A549 (cell line): Measurements from ENCODE around the gene REPS1. TPM values are rescaled to one million over a fixed set of nuclear protein-coding genes. Genes with fewer than 3 reads are reported as not detected.

Source experiments
- ATAC-seq, 2 experiments: fragments of 200-7000 bp in 1 of 2; fragments of >200 bp in 1 of 2; cut with Nextera tagmentation in 1 of 2; cut with Tn5 transposase in 1 of 2; 3 replicates each; pipeline versions ENCODE4 v1.8.0 to v1.9.1; 2018 to 2020; ENCODE audit warnings: mild to moderate bottlenecking in 1 of 2, moderate library complexity in 1 of 2
- CTCF ChIA-PET: fragments of 300-600 bp; sonication (Branson Sonifier 250); formaldehyde crosslinking; extraction: SDS; loops from one replicate; lab custom pipeline; 2021; ENCODE audit warnings: antibody characterized with exemption, inconsistent platforms; lab: Yijun Ruan, JAX
- POLR2A ChIA-PET: fragments of 350-600 bp; formaldehyde crosslinking; extraction: SDS; loops from one replicate; lab custom pipeline; 2021; ENCODE audit warnings: antibody characterized with exemption, inconsistent platforms; lab: Yijun Ruan, JAX
- DNase-seq, 2 experiments: peaks; one replicate each; pipeline versions ENCODE4 v3.0.0 to v3.0.0-alpha.2; 2011 to 2016; ENCODE audit warnings: low read depth in 1 of 2, low spot score in 1 of 2
- FAIRE-seq: peaks from 2 replicates; lab custom pipeline; 2011; peaks lifted over from hg19 to GRCh38; lab: Jason Lieb, UNC
- H3K27ac ChIP-seq, 2 experiments: fragments of >200 bp; sonication (Bioruptor Twin); formaldehyde crosslinking; 3 replicates each; pipeline ENCODE4 v1.5.1; 2016 to 2017
- H3K4me1 ChIP-seq: fragments of >200 bp; sonication (Bioruptor Twin); formaldehyde crosslinking; 3 replicates; pipeline ENCODE4 v1.6.1; 2016
- H3K4me2 ChIP-seq: fragments of >200 bp; sonication (Bioruptor Twin); formaldehyde crosslinking; 3 replicates; pipeline ENCODE4 v1.6.1; 2016
- H3K4me3 ChIP-seq: fragments of >200 bp; sonication (Bioruptor Twin); formaldehyde crosslinking; 3 replicates; pipeline ENCODE4 v1.5.1; 2016
- H3K9me3 ChIP-seq: fragments of >200 bp; sonication (Bioruptor Twin); formaldehyde crosslinking; 3 replicates; pipeline ENCODE4 v1.6.1; 2016
- CBX2 ChIP-seq: fragments of 200-600 bp; sonication (generic); IDR thresholded peaks from 2 replicates; pipeline ENCODE4 v1.6.1; 2016; ENCODE audit warnings: low read depth, mild to moderate bottlenecking, borderline replicate concordance
- CEBPB ChIP-seq, 2 experiments: fragments of >200 bp in 1 of 2; sonication (Bioruptor Twin) in 1 of 2; formaldehyde crosslinking in 1 of 2; IDR thresholded peaks; 2 replicates each; pipeline ENCODE4 v1.6.1; 2012 to 2016
- CHD2 ChIP-seq: fragments of 150-350 bp; IDR thresholded peaks from 2 replicates; pipeline ENCODE4 v1.6.1; 2014; ENCODE audit warnings: low read length; ENCODE audit not compliant: partially characterized antibody
- CTCF ChIP-seq: fragments of >200 bp; sonication (Bioruptor Twin); formaldehyde crosslinking; IDR thresholded peaks from 3 replicates; pipeline ENCODE4 v1.5.1; 2016
- E2F6 ChIP-seq: IDR thresholded peaks from 2 replicates; pipeline ENCODE4 v1.6.1; 2012; ENCODE audit warnings: low read depth, borderline replicate concordance
- EHF ChIP-seq: fragments of 250-450 bp; sonication (Bioruptor Pico); IDR thresholded peaks from 2 replicates; pipeline ENCODE4 v1.5.0; 2020; ENCODE audit warnings: mild to moderate bottlenecking
- EHMT2 ChIP-seq: fragments of 200-600 bp; sonication (generic); IDR thresholded peaks from 2 replicates; pipeline ENCODE4 v1.6.1; 2016; ENCODE audit warnings: antibody characterized with exemption, low read depth, mild to moderate bottlenecking, moderate library complexity
- ESRRA ChIP-seq: fragments of 150-350 bp; IDR thresholded peaks from 2 replicates; pipeline ENCODE4 v1.6.1; 2014; ENCODE audit warnings: mild to moderate bottlenecking, low read length, borderline replicate concordance
- HES2 ChIP-seq: fragments of >200 bp; sonication (Bioruptor Twin); formaldehyde crosslinking; IDR thresholded peaks from 2 replicates; pipeline ENCODE4 v1.6.1; 2016
- HMGXB4 ChIP-seq: fragments of 250-450 bp; sonication (Bioruptor Pico); IDR thresholded peaks from 2 replicates; pipeline ENCODE4 v1.5.0; 2021; ENCODE audit warnings: mild to moderate bottlenecking, moderate library complexity, borderline replicate concordance
- HOXB5 ChIP-seq: fragments of 250-450 bp; sonication (Bioruptor Pico); IDR thresholded peaks from 2 replicates; pipeline ENCODE4 v1.5.0; 2020; ENCODE audit warnings: mild to moderate bottlenecking, moderate library complexity
- MAX ChIP-seq: IDR thresholded peaks from 2 replicates; pipeline ENCODE4 v1.6.1; 2012
- MAZ ChIP-seq: fragments of 150-350 bp; IDR thresholded peaks from 2 replicates; pipeline ENCODE4 v1.6.1; 2014; ENCODE audit warnings: antibody characterized with exemption, low read depth, low read length, borderline replicate concordance
- NFE2L2 ChIP-seq: fragments of 150-350 bp; conservative IDR thresholded peaks from 2 replicates; pipeline ENCODE4 v1.6.1; 2014; ENCODE audit warnings: low read length
- PHF8 ChIP-seq: fragments of 200-600 bp; sonication (generic); IDR thresholded peaks from 2 replicates; pipeline ENCODE4 v1.6.1; 2016; ENCODE audit warnings: low read depth, mild to moderate bottlenecking, antibody characterized with exemption, moderate library complexity, borderline replicate concordance
- POLR2AphosphoS2 ChIP-seq: conservative IDR thresholded peaks from 2 replicates; pipeline ENCODE4 v1.6.1; 2012; ENCODE audit warnings: low read length, improper control_type of control experiment, inconsistent platforms
- RAD21 ChIP-seq, 2 experiments: fragments of >200 bp in 1 of 2; sonication (Bioruptor Twin) in 1 of 2; formaldehyde crosslinking in 1 of 2; IDR thresholded peaks in 1 of 2; conservative IDR thresholded peaks in 1 of 2; 2 replicates in 1 of 2; 3 replicates in 1 of 2; pipeline ENCODE4 v1.6.1; 2012 to 2018; ENCODE audit warnings: inconsistent platforms in 1 of 2
- RCOR1 ChIP-seq: fragments of 150-350 bp; IDR thresholded peaks from 2 replicates; pipeline ENCODE4 v1.6.1; 2014; ENCODE audit warnings: antibody characterized with exemption, low read length, low read depth
- REST ChIP-seq: fragments of 200-600 bp; sonication (generic); IDR thresholded peaks from 2 replicates; pipeline ENCODE4 v1.6.1; 2016; ENCODE audit warnings: antibody characterized with exemption, mild to moderate bottlenecking, moderate library complexity
- SREBF2 ChIP-seq: fragments of 450-650 bp; IDR thresholded peaks from 2 replicates; pipeline ENCODE4 v1.6.1; 2014; ENCODE audit warnings: mild to moderate bottlenecking, moderate library complexity
- USF2 ChIP-seq: fragments of 450-650 bp; IDR thresholded peaks from 2 replicates; pipeline ENCODE4 v1.6.1; 2014; ENCODE audit warnings: antibody characterized with exemption
- ZNF302 ChIP-seq: fragments of 250-450 bp; sonication (Bioruptor Pico); IDR thresholded peaks from 2 replicates; pipeline ENCODE4 v1.9.0; 2021; ENCODE audit warnings: inconsistent platforms, mild to moderate bottlenecking, moderate library complexity
- ZSCAN20 ChIP-seq: fragments of 250-450 bp; sonication (Bioruptor Pico); IDR thresholded peaks from 2 replicates; pipeline ENCODE4 v1.8.0; 2022; ENCODE audit warnings: mild to moderate bottlenecking, moderate library complexity
- WGBS: methylation state at CpG from one replicate; pipeline ENCODE4 v1.1.6; 2017; ENCODE audit errors: missing lambda C conversion rate; 5-methylcytosine and 5-hydroxymethylcytosine counted together
- polyA plus RNA-seq, 4 experiments: library from polyadenylated mRNA; depleted of rRNA in 3 of 4; stranded (reverse); fragments of >200 nt; fragmentation: RNase III in 1 of 4; extraction: RNeasy Plus Mini Kit Qiagen cat#74134 plus additional on column Dnase treatment in 1 of 4; gene quantifications; 2 replicates in 3 of 4; 3 replicates in 1 of 4; pipeline ENCODE4 v1.2.3, GENCODE V29; 2011 to 2017

REPS1 gene
- polyA plus RNA-seq, 2 of the 4 experiments (the other 2 are of a cell fraction): 16.3 to 36.4 TPM

- Histone ChIP-seq H3K4me2 (no peak overlapping the region), H3K27ac (no peak overlapping the region), H3K4me3 (no peak overlapping the region), H3K9me3 (no peaks in the 10 kb centered on the region), H3K4me1 (no peaks in the 10 kb centered on the region)
- TF ChIP-seq SREBF2 (no peak), E2F6 (no peak), PHF8 (no peak), EHF (CRISPR knock-in tag) (no peak), HES2 (no peak), RAD21 (conservative IDR thresholded peaks at IDR 0.05 in 1 of 2, IDR thresholded peaks at IDR 0.05 in 1 of 2) (no peak), CEBPB (IDR thresholded peaks at IDR 0.05) (no peak)
- FAIRE-seq (no peak), ATAC-seq (no peak), DNase-seq (no peak)
- POLR2A ChIA-PET: no interaction called here
- CTCF ChIA-PET: interaction anchor here (1.3 kb wide), 1 partner anchor 22 kb away, joined by 3 read pairs; the partner anchor contains the start of gene REPS1
These were observed 22.6 kb upstream of the REPS1 start for GRCh38 chr6:139010674-139011073.

GRCh38 chr6:139008117-139008516 is 20.1 kb upstream of the REPS1 start:
- ChIA-PET CTCF (interaction anchor here (1.7 kb wide), 1 partner anchor 19 kb away, joined by 7 read pairs; no protein-coding TSS in a partner anchor), POLR2A (no interaction called here)
- H3K4me3 ChIP-seq: no peak overlapping the region
- WGBS: 71% methylated on average over 9 of the region's 9 CpGs
- FAIRE-seq (no peak), DNase-seq (no peak), ATAC-seq (no peak)
- TF ChIP-seq ESRRA (no peak), ZNF302 (CRISPR knock-in tag) (no peak), ZSCAN20 (CRISPR knock-in tag) (no peak), HMGXB4 (CRISPR knock-in tag) (no peak), NFE2L2 (no peak), RCOR1 (no peak)
- H3K27ac ChIP-seq: no peak overlapping the region
- no peak overlapping the region for H3K4me2 ChIP-seq
- no peaks in the 10 kb centered on the region for H3K4me1 ChIP-seq
- no peaks in the 10 kb centered on the region for H3K9me3 ChIP-seq

- no peak overlapping the region for H3K4me3 ChIP-seq
- no peaks in the 10 kb centered on the region for H3K4me1 ChIP-seq
- no peak for FAIRE-seq
- H3K9me3 ChIP-seq: no peaks in the 10 kb centered on the region
- CTCF ChIA-PET: no interaction called here
- no peak overlapping the region for H3K27ac ChIP-seq
- POLR2A ChIA-PET: no interaction called here
- 83% methylated on average over 1 of the region's 1 CpG for WGBS
- ATAC-seq: no peak
- no peak overlapping the region for H3K4me2 ChIP-seq
- DNase-seq: no peak
- no peak for TF ChIP-seq USF2
- no peak for TF ChIP-seq HOXB5 (CRISPR knock-in tag)
- TF ChIP-seq MAZ: no peak
- TF ChIP-seq REST: no peak
- no peak for TF ChIP-seq CHD2
- no peak for TF ChIP-seq EHMT2
- TF ChIP-seq MAX: no peak
- TF ChIP-seq E2F6: no peak
- TF ChIP-seq CBX2: no peak
- TF ChIP-seq ESRRA: no peak
- TF ChIP-seq ZSCAN20 (CRISPR knock-in tag): no peak
- TF ChIP-seq POLR2AphosphoS2: no peak
- TF ChIP-seq CTCF: no peak
These were observed 19.4 kb upstream of the REPS1 start for GRCh38 chr6:139007428-139007827.
